HCT116 (cell line): ENCODE measurements around the gene AGAP2. TPM values are rescaled to one million over a fixed set of nuclear protein-coding genes. Genes with fewer than 3 reads are reported as not detected.

Source experiments
- ATAC-seq: fragments of 200-7000 bp; cut with Tn5 transposase; 2 replicates; pipeline ENCODE4 v1.9.1; 2020; ENCODE audit warnings: mild to moderate bottlenecking, moderate library complexity
- BruUV-seq: library from RNA; stranded (reverse); fragments of 400-500 nt; replicated peaks from 2 replicates; lab custom pipeline; 2021; lab: Mats Ljungman, UMichigan
- CTCF ChIA-PET: fragments of 300-600 bp; sonication (Branson Sonifier 250); formaldehyde crosslinking; loops from one replicate; lab custom pipeline; 2021; ENCODE audit warnings: antibody characterized with exemption; lab: Charles Lee
- POLR2A ChIA-PET: fragments of 300-600, 350-600 bp; sonication (Branson Sonifier 250); formaldehyde crosslinking; loops from one replicate; lab custom pipeline; 2021; ENCODE audit warnings: antibody characterized with exemption; lab: Charles Lee
- RAD21 ChIA-PET, 2 experiments: fragments of 300-600 bp; sonication (Branson Sonifier 250); formaldehyde crosslinking; loops; one replicate each; lab custom pipeline; 2023; ENCODE audit warnings: low total read pairs in 2 of 2; ENCODE audit not compliant: uncharacterized antibody in 2 of 2, unreplicated experiment in 2 of 2, low non-redundant PET in 1 of 2; lab: Charles Lee
- DNase-seq: peaks from one replicate; pipeline ENCODE4 v3.0.0-alpha.2; 2010; ENCODE audit warnings: low read depth, low spot score
- H2AFZ ChIP-seq: fragments of 200-600 bp; shearing (Covaris generic), sonication (generic); 2 replicates; pipeline ENCODE4 v1.6.1; 2017; ENCODE audit warnings: low read depth, mixed run types, mixed read lengths, antibody characterized with exemption, low read length; ENCODE audit not compliant: poor library complexity, severe bottlenecking
- H3K27ac ChIP-seq: 2 replicates; pipeline ENCODE4 v1.5.1; 2012; ENCODE audit warnings: low read depth, low read length
- H3K27me3 ChIP-seq: fragments of 200-600 bp; sonication (generic); 2 replicates; pipeline ENCODE4 v1.6.1; 2016; ENCODE audit warnings: mixed run types, low read length, mixed read lengths; ENCODE audit not compliant: insufficient read depth
- H3K36me3 ChIP-seq, 2 experiments: fragments of 200-500 bp in 1 of 2; fragments of 200-600 bp in 1 of 2; sonication (Bioruptor generic) in 1 of 2; sonication (generic) in 1 of 2; 2 replicates each; pipeline versions ENCODE4 v1.5.1 to v1.6.1; 2014 to 2016; ENCODE audit warnings: low read length in 2 of 2, inconsistent platforms in 1 of 2, mixed read lengths in 1 of 2, mixed run types in 1 of 2; ENCODE audit not compliant: insufficient read depth in 2 of 2, control insufficient read depth in 1 of 2
- H3K4me1 ChIP-seq, 2 experiments: fragments of 200-600 bp in 1 of 2; sonication (generic) in 1 of 2; 2 replicates each; pipeline versions ENCODE4 v1.5.1 to v1.6.1; 2012 to 2017; ENCODE audit warnings: low read length in 2 of 2, inconsistent platforms in 1 of 2, mild to moderate bottlenecking in 1 of 2, mixed read lengths in 1 of 2, mixed run types in 1 of 2, moderate library complexity in 1 of 2; ENCODE audit not compliant: insufficient read depth in 2 of 2, control insufficient read depth in 1 of 2
- H3K4me2 ChIP-seq: fragments of 200-600 bp; sonication (generic); 2 replicates; pipeline ENCODE4 v1.6.1; 2017; ENCODE audit warnings: mixed run types, low read length, mixed read lengths
- H3K4me3 ChIP-seq, 2 experiments: fragments of 200-600 bp in 1 of 2; sonication (generic) in 1 of 2; replicated peaks in 1 of 2; 2 replicates each; pipeline ENCODE4 v1.5.1; 2011 to 2016; ENCODE audit warnings: low read length in 2 of 2, control low read depth in 1 of 2, low read depth in 1 of 2, mild to moderate bottlenecking in 1 of 2, mixed read lengths in 1 of 2, mixed run types in 1 of 2
- H3K79me2 ChIP-seq: fragments of 200-600 bp; sonication (generic); 2 replicates; pipeline ENCODE4 v1.6.1; 2017; ENCODE audit warnings: mild to moderate bottlenecking, mixed run types, low read length, moderate library complexity, mixed read lengths; ENCODE audit not compliant: insufficient read depth
- H3K9ac ChIP-seq: fragments of 200-600 bp; sonication (generic); 2 replicates; pipeline ENCODE4 v1.6.1; 2016; ENCODE audit warnings: low read length, mixed read lengths
- H3K9me2 ChIP-seq: fragments of 200-600 bp; sonication (generic), shearing (Covaris generic); 2 replicates; pipeline ENCODE4 v1.6.1; 2017; ENCODE audit warnings: mixed run types, mild to moderate bottlenecking, moderate library complexity; ENCODE audit not compliant: insufficient read depth
- H3K9me3 ChIP-seq, 2 experiments: fragments of 200-500 bp in 1 of 2; fragments of 200-600 bp in 1 of 2; sonication (Bioruptor generic) in 1 of 2; sonication (generic) in 1 of 2; 2 replicates each; pipeline ENCODE4 v1.6.1; 2014 to 2017; ENCODE audit warnings: low read length in 2 of 2, mixed read lengths in 2 of 2, inconsistent platforms in 1 of 2, low read depth in 1 of 2, mild to moderate bottlenecking in 1 of 2, mixed run types in 1 of 2, moderate library complexity in 1 of 2; ENCODE audit not compliant: control insufficient read depth in 1 of 2, insufficient read depth in 1 of 2
- H4K20me1 ChIP-seq: fragments of 200-600 bp; sonication (generic), shearing (Covaris generic); 2 replicates; pipeline ENCODE4 v1.6.1; 2017; ENCODE audit warnings: mixed run types, mild to moderate bottlenecking, moderate library complexity; ENCODE audit not compliant: insufficient read depth
- CEBPB ChIP-seq: IDR thresholded peaks from 2 replicates; pipeline ENCODE4 v1.6.1; 2012; ENCODE audit warnings: low read depth
- ELF1 ChIP-seq: IDR thresholded peaks from 2 replicates; pipeline ENCODE4 v1.6.1; 2012; ENCODE audit warnings: low read depth, borderline replicate concordance
- EZH2 ChIP-seq: fragments of 200-600 bp; sonication (generic); IDR thresholded peaks from 2 replicates; pipeline ENCODE4 v1.6.1; 2017; ENCODE audit warnings: antibody characterized with exemption, mixed run types
- EZH2phosphoT487 ChIP-seq: fragments of 200-600 bp; IDR thresholded peaks from 2 replicates; pipeline ENCODE4 v1.6.1; 2018; ENCODE audit warnings: antibody characterized with exemption, borderline replicate concordance
- FOSL1 ChIP-seq: IDR thresholded peaks from 2 replicates; pipeline ENCODE4 v1.6.1; 2012; ENCODE audit warnings: low read depth
- JUND ChIP-seq: IDR thresholded peaks from 2 replicates; pipeline ENCODE4 v1.6.1; 2012
- POLR2A ChIP-seq: IDR thresholded peaks from 2 replicates; pipeline ENCODE4 v1.7.0; 2011; ENCODE audit warnings: borderline replicate concordance; ENCODE audit not compliant: insufficient read depth, insufficient read length; ENCODE audit errors: extremely low read depth
- SIN3A ChIP-seq: IDR thresholded peaks from 2 replicates; pipeline ENCODE4 v1.6.1; 2012; ENCODE audit warnings: low read depth
- SRF ChIP-seq: IDR thresholded peaks from 2 replicates; pipeline ENCODE4 v1.6.1; 2012; ENCODE audit warnings: low read depth
- TCF7L2 ChIP-seq: IDR thresholded peaks from 2 replicates; pipeline ENCODE4 v1.7.0; 2011; ENCODE audit warnings: borderline replicate concordance, inconsistent platforms; ENCODE audit not compliant: insufficient read depth, insufficient read length; ENCODE audit errors: extremely low read depth
- YY1 ChIP-seq: IDR thresholded peaks from 2 replicates; pipeline ENCODE4 v1.6.1; 2011; ENCODE audit warnings: low read length, low read depth, moderate library complexity, mild to moderate bottlenecking; ENCODE audit not compliant: insufficient replicate concordance; ENCODE audit errors: extremely low read depth
- ZFX ChIP-seq: fragments of 450-650 bp; IDR thresholded peaks from 2 replicates; pipeline ENCODE4 v1.6.1; 2017
- ZNF274 ChIP-seq: fragments of 200-500 bp; sonication (Bioruptor generic); IDR thresholded peaks from 2 replicates; pipeline ENCODE4 v1.6.1; 2014; ENCODE audit warnings: mild to moderate bottlenecking, low read depth, low read length, inconsistent platforms
- intact Hi-C: fragments of 100-400 bp; cut with micrococcal nuclease; formaldehyde crosslinking; loops from 2 replicates; pipeline ENCODE4 v1.10.0; 2022
- total RNA-seq: library from RNA; stranded (reverse); gene quantifications from one replicate; pipeline ENCODE4 v1.2.1, GENCODE V29; 2021; ENCODE audit not compliant: unreplicated experiment
- TF ChIP-seq, protein P1 (sequence below): IDR thresholded peaks from 2 replicates; pipeline ENCODE4 v1.6.1; 2011; ENCODE audit warnings: mild to moderate bottlenecking, low read length, moderate library complexity; ENCODE audit not compliant: insufficient replicate concordance; ENCODE audit errors: extremely low read depth
- TF ChIP-seq, protein P2 (sequence below): IDR thresholded peaks from 2 replicates; pipeline ENCODE4 v1.6.1; 2012

Gene AGAP2
- total RNA-seq, 1 experiment from 2014 or later: 15.8 TPM

DNA sequence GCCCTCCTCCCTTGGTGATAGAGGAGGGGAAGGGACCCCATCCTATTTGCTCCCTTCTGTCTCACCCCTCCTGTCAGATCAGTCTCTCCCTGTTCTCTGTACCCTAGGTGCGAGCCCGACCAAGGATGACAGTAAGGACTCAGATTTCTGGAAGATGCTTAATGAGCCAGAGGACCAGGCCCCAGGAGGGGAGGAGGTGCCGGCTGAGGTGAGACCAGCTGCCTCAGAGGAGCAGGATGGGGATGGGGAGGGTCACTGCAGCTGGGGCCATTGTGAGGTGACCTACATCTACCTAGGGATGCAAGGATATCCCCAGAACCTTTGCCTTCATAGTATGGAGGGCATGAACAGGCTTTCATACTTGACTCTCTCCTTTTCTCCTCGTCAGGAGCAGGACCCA, 22.2 kb downstream of the AGAP2 start:
- Histone ChIP-seq H3K27me3 (no peaks in the 10 kb centered on the region), H3K36me3 (peaks cover 3 to 15% of the 10 kb centered on the region in 2 experiments; a peak in 3 of 4 replicates), H3K9ac (no peak overlapping the region), H3K4me1 (no peaks in the 10 kb centered on the region), H3K4me3 (no peak overlapping the region), H4K20me1 (no peaks in the 10 kb centered on the region), H3K9me2 (no peaks in the 10 kb centered on the region), H3K27ac (no peak overlapping the region), H2AFZ (no peak overlapping the region), H3K9me3 (no peaks in the 10 kb centered on the region), H3K4me2 (no peak overlapping the region), H3K79me2 (no peaks in the 10 kb centered on the region)
- ATAC-seq (no peak), DNase-seq (no peak)
- BruUV-seq: no TSS peak
- intact Hi-C loops: no loop called here
- ChIA-PET POLR2A (no interaction called here), RAD21 (no interaction called here), CTCF (interaction anchor here (0.9 kb wide), 1 partner anchor 10 kb away, joined by 3 read pairs; no protein-coding TSS in a partner anchor)
- TF ChIP-seq CEBPB (no peak), ZFX (no peak), EZH2phosphoT487 (no peak), FOSL1 (no peak), ELF1 (no peak), SIN3A (no peak), JUND (no peak), EZH2 (no peak), TCF7L2 (no peak), YY1 (no peak), POLR2A (no peak), SRF (no peak), ZNF274 (no peak)
- TF ChIP-seq, protein P1, sequence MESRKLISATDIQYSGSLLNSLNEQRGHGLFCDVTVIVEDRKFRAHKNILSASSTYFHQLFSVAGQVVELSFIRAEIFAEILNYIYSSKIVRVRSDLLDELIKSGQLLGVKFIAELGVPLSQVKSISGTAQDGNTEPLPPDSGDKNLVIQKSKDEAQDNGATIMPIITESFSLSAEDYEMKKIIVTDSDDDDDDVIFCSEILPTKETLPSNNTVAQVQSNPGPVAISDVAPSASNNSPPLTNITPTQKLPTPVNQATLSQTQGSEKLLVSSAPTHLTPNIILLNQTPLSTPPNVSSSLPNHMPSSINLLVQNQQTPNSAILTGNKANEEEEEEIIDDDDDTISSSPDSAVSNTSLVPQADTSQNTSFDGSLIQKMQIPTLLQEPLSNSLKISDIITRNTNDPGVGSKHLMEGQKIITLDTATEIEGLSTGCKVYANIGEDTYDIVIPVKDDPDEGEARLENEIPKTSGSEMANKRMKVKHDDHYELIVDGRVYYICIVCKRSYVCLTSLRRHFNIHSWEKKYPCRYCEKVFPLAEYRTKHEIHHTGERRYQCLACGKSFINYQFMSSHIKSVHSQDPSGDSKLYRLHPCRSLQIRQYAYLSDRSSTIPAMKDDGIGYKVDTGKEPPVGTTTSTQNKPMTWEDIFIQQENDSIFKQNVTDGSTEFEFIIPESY: no peak
- TF ChIP-seq, protein P2, sequence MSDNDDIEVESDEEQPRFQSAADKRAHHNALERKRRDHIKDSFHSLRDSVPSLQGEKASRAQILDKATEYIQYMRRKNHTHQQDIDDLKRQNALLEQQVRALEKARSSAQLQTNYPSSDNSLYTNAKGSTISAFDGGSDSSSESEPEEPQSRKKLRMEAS: no peak
